Measurements from ENCODE around the gene AXL. TPM values are rescaled to one million over a fixed set of nuclear protein-coding genes. Genes with fewer than 3 reads are reported as not detected.

Gene AXL
- total and polyA plus RNA-seq, 2 of the 13 experiments (the other 11 are each of a cell fraction or from before 2014, with no cell fraction given), result 0.71 to 5.9 TPM

DNA sequence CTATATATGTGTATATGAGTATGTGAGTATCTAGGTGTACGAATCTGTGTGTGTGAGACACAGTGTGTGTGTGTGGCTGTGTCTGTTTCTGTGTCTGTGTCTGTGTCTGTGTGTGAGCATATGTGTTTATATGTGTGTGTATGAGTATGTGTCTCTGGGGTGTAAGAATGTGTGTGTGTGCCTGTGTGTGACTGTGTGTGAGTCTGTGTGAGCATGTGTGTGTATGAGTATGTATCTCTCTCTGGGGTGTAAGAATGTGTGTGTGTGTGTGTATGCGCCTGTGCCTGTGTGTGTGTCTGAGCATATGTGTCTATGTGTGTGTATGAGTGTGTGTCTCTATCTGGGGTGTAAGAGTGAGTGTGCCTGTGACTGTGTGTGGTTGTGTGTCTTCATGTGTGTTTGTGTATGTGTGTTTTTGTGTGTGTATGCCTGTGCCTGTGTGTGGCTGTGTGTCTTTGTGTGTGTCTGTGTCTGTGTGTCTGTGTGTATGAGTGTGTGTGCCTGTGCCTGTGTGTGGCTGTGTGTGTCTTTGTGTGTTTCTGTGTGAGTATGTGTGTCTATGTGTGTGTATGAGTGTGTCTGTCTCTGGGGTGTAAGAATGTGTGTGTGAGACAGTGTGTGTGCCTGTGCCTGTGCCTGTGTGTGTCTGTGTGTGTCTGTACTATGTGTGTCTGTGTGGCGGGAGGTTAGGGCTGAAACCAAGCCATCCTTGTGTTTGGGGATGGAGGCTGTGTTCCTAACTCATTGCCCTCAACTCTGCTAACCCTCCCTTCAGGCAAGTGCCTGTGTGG lies 11.2 kb downstream of the AXL start (continued):
- TF ChIP-seq CEBPZ (IDR thresholded peaks at IDR 0.05; ENCODE audit: low read length) (no peak), POLR2G (IDR thresholded peaks at IDR 0.05; ENCODE audit: low read depth, low read length) (no peak), RFX1 (IDR thresholded peaks at IDR 0.05) (no peak), NR2F6 (IDR thresholded peaks at IDR 0.05) (no peak), NR2F6 (CRISPR knock-in tag; IDR thresholded peaks at IDR 0.05) (no peak), HNF4G (IDR thresholded peaks at IDR 0.05; ENCODE audit: borderline replicate concordance, low read depth, low read length) (no peak), HNF4G (CRISPR knock-in tag; IDR thresholded peaks at IDR 0.05; ENCODE audit: borderline replicate concordance, low read depth) (no peak), KIAA2018 (CRISPR knock-in tag; IDR thresholded peaks at IDR 0.05; ENCODE audit: borderline replicate concordance) (no peak), SMARCC2 (IDR thresholded peaks at IDR 0.05) (no peak)

All from HepG2 (cell line).